ENCODE measurements around the gene ANGPTL8. TPM values are rescaled to one million over a fixed set of nuclear protein-coding genes. Genes with fewer than 3 reads are reported as not detected.

Gene ANGPTL8
- total RNA-seq, 1 experiment from 2014 or later: not detected

GRCh38 chr19:11261431-11261970, 22.1 kb downstream of the ANGPTL8 start:
- in situ Hi-C loops (cut with HindIII; ENCODE audit: low pct_unique_long_range_greater_than_20kb, low sequenced_read_pairs): no loop called here
- BruUV-seq (replicated peaks): no TSS peak
- TF ChIP-seq SIN3A (IDR thresholded peaks at IDR 0.05; ENCODE audit: borderline replicate concordance, insufficient read depth, low read depth, low read length) (no peak), CTCF (IDR thresholded peaks at IDR 0.05) (no peak), POLR2AphosphoS5 (IDR thresholded peaks at IDR 0.05; ENCODE audit: low read depth, low read length) (no peak), REST (IDR thresholded peaks at IDR 0.05; ENCODE audit: insufficient read depth in 1 of 2, low read depth in 2 of 2, low read length in 1 of 2) (no peak), TCF7L2 (IDR thresholded peaks at IDR 0.05; ENCODE audit: low read depth, low read length) (no peak)

GRCh38 chr19:11261971-11262839, 22.8 kb downstream of the ANGPTL8 start, which contains the start of gene DOCK6:
TSS of gene DOCK6 (minus strand) at chr19:11262524. CDS start at chr19:11262440, 84 bp downstream.
- ChIA-PET POLR2A (no interaction called here), CTCF (no interaction called here)
- Histone ChIP-seq H3K9me3 (ENCODE audit: control insufficient read depth, insufficient read depth, low read depth, low read length) (no peaks in the 10 kb centered on the region), H3K27me3 (ENCODE audit: control insufficient read depth, insufficient read depth, low read length) (no peaks in the 10 kb centered on the region), H3K27ac (ENCODE audit: low read length) (peak within 1 kb of the TSS; percentile 61; the same call in 1 of the 2 replicates), H3K4me1 (ENCODE audit: control insufficient read depth, insufficient read depth, low read length) (no peaks in the 10 kb centered on the region; the same call in 1 of the 2 replicates), H3K4me3 (ENCODE audit: low read depth in 2 of 2, low read length in 2 of 2) (peak within 1 kb of the TSS; percentile 58 to 60), H3K36me3 (ENCODE audit: control insufficient read depth, insufficient read depth, low read length) (no peaks in the 10 kb centered on the region; the same call in 1 of the 2 replicates)
- TF ChIP-seq POLR2AphosphoS5 (IDR thresholded peaks at IDR 0.05; ENCODE audit: low read depth, low read length) (no peak), REST (IDR thresholded peaks at IDR 0.05; ENCODE audit: insufficient read depth in 1 of 2, low read depth in 2 of 2, low read length in 1 of 2) (no peak), TCF7L2 (IDR thresholded peaks at IDR 0.05; ENCODE audit: low read depth, low read length) (no peak), SIN3A (IDR thresholded peaks at IDR 0.05; ENCODE audit: borderline replicate concordance, insufficient read depth, low read depth, low read length) (no peak), CTCF (IDR thresholded peaks at IDR 0.05) (peak; percentile 77; the same call in 1 of the 2 replicates)
- ATAC-seq (peak; percentile 84), DNase-seq (ENCODE audit: low read depth, low spot score) (no peak)
- in situ Hi-C loops (cut with HindIII; ENCODE audit: low pct_unique_long_range_greater_than_20kb, low sequenced_read_pairs) (no loop called here), intact Hi-C loops (cut with micrococcal nuclease; ENCODE audit: unreplicated experiment) (no loop called here)
- no TSS peak for BruUV-seq (replicated peaks)

More at GRCh38 chr19:11261431-11261970, 22.1 kb downstream of the ANGPTL8 start:
- Histone ChIP-seq H3K36me3 (ENCODE audit: control insufficient read depth, insufficient read depth, low read length) (no peaks in the 10 kb centered on the region; the same call in 1 of the 2 replicates), H3K9me3 (ENCODE audit: control insufficient read depth, insufficient read depth, low read depth, low read length) (no peaks in the 10 kb centered on the region), H3K27me3 (ENCODE audit: control insufficient read depth, insufficient read depth, low read length) (no peaks in the 10 kb centered on the region), H3K27ac (ENCODE audit: low read length) (0 out of 2 replicates have a peak overlapping the region, but pooled peaks have one; percentile 48), H3K4me1 (ENCODE audit: control insufficient read depth, insufficient read depth, low read length) (no peaks in the 10 kb centered on the region; the same call in 1 of the 2 replicates), H3K4me3 (ENCODE audit: low read depth in 2 of 2, low read length in 2 of 2) (peak overlapping the region; percentile 58 to 60)
- ChIA-PET CTCF (no interaction called here), POLR2A (no interaction called here)
- DNase-seq (ENCODE audit: low read depth, low spot score) (no peak), ATAC-seq (0 out of 2 replicates have a peak, but pooled peaks have one; percentile 9)
- intact Hi-C loops (cut with micrococcal nuclease; ENCODE audit: unreplicated experiment): no loop called here

All from Panc1 (cell line).